NCI-H187 treated with DMSO at 0.1 percent for 48 hours (cell line): ENCODE results near the gene SLC37A1.
A peak's percentile ranks its signal among the peaks of the same experiment; 100 is the strongest.
"Not testable (repeated sequence)": the region's sequence is repeated elsewhere in the genome, so short reads cannot be mapped to it uniquely, and the experiment has no call there.

ENCODE experiments used
- DNase-seq: peaks from one replicate; lab custom pipeline; 2025; lab: John Stamatoyannopoulos, UW

The SLC37A1 gene

GRCh38 chr21:42619841-42620240, 106.2 kb downstream of the SLC37A1 start:
- DNase-seq, result no peak

- DNase-seq, result no peak
Measured at GRCh38 chr21:42621166-42621818, 107.6 kb downstream of the SLC37A1 start.

GRCh38 chr21:42621819-42622177, 108.1 kb downstream of the SLC37A1 start:
- DNase-seq, result peak; percentile 97

GRCh38 chr21:42622284-42622683, 108.6 kb downstream of the SLC37A1 start:
- no peak for DNase-seq

GRCh38 chr21:42623694-42624093, 110.0 kb downstream of the SLC37A1 start:
- no peak for DNase-seq

GRCh38 chr21:42624095-42624790, 110.6 kb downstream of the SLC37A1 start:
- no peak for DNase-seq

GRCh38 chr21:42624936-42625335, 111.3 kb downstream of the SLC37A1 start:
- DNase-seq, result no peak

GRCh38 chr21:42626171-42626570, 112.5 kb downstream of the SLC37A1 start:
- DNase-seq, result no peak

- no peak for DNase-seq
Measured at GRCh38 chr21:42627527-42628289, 114.1 kb downstream of the SLC37A1 start.

- not testable (repeated sequence) for DNase-seq
Measured at GRCh38 chr21:42628466-42629061, 114.9 kb downstream of the SLC37A1 start.

- no peak for DNase-seq
Measured at GRCh38 chr21:42629933-42630589, 116.4 kb downstream of the SLC37A1 start.

- no peak for DNase-seq
Measured at GRCh38 chr21:42630626-42631025, 117.0 kb downstream of the SLC37A1 start.
